Suppressor macrophage (primary cell): ENCODE measurements around the gene C3.
"Not testable (repeated sequence)": the region's sequence is repeated elsewhere in the genome, so short reads cannot be mapped to it uniquely, and the experiment has no call there.

Experiments used
- DNase-seq, 4 experiments: peaks; one replicate each; pipeline ENCODE4 v3.0.0-alpha.2; 2020 to 2022
- total RNA-seq, 17 experiments: gene quantifications; one replicate each; lab custom pipeline; 2026; ENCODE audit warnings: mixed read lengths in 6 of 17, inconsistent platforms in 3 of 17; lab: John Stamatoyannopoulos, UW

The C3 gene
- total RNA-seq = 17.1 to 59.2 (median 32.1) reads per million in 17 experiments

GRCh38 chr19:6720369-6721137 lies at the start of gene C3:
TSS of gene C3 (minus strand) at chr19:6720650. CDS start at chr19:6720589, 61 bp downstream.
- DNase-seq = peak; percentile 62 to 74 (median 68)

- peak; percentile 33 to 68 (median 54) for DNase-seq
These were observed 48.7 kb upstream of the C3 start for GRCh38 chr19:6769006-6769619.

DNA sequence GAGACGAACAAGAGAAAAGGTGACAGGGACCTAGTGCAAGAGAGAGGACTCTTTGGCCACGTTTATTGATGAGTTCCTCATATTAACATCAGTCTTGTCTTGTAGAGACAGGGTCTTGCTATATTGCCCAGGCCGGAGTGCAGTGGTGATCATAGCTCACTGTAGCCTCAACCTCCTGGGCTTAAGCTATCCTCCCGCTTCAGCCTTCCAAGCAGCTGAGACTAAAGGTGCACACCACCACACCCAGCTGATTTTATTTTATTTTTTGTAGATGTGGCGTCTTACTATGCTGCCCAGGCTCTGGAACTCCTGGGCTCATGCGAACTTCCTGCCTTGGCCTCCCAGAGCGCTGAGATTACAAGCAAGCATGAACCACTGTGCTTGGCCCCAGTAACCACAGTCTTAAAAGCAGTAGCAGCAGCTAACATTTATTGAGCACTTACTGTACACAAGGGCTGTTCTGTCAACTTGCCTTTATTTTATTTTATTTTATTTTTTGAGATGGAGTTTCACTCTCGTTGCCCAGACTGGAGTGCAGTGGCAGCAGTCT lies 47.9 kb upstream of the C3 start:
- DNase-seq = no peak

- peak; percentile 63 to 80 (median 75) for DNase-seq
These were observed 47.1 kb upstream of the C3 start, which contains the start of gene SH2D3A for GRCh38 chr19:6767357-6768235. TSS of gene SH2D3A (minus strand) at chr19:6767435. CDS start at chr19:6763748, 3,687 bp downstream.

GRCh38 chr19:6767081-6767356 lies 46.6 kb upstream of the C3 start:
- DNase-seq = no peak

- no peak for DNase-seq
These were observed 46.1 kb upstream of the C3 start for GRCh38 chr19:6766357-6767080.

DNA sequence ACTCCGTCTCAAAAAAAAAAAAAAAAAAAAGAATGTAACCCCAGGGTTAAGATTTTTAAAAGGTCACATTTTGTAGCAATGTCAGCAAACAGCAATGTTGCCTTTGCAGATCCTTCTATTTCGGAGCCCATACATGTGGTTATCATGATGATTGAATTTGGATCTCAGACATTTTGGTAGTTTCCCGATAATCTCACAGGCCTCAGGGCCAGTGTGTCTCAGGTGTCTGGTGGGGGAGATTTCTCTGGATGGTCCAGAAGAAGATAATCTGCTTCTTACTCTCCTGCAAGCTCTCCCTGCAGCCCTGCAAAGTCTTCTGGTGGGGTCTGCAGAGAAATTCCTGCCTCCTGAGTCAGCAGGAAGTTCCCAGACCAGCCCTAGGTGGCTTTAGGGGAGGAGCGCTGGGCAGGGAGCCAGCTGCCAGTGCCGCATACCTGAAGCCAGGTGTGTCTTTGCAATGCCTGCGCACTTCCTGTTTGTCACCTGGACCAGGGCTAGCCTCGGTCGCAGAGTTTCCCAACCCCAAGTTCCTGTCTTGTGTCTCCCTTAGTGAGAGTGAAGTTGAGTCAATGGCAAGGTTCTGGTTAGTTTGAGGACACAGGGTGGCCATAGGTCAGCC lies 45.4 kb upstream of the C3 start:
- no peak for DNase-seq

- DNase-seq = not testable (repeated sequence)
These were observed 41.9 kb upstream of the C3 start for GRCh38 chr19:6762253-6762797.

- DNase-seq = peak in 1 of 4 experiments; percentile 23
These were observed 40.7 kb upstream of the C3 start for GRCh38 chr19:6761053-6761676.

DNA sequence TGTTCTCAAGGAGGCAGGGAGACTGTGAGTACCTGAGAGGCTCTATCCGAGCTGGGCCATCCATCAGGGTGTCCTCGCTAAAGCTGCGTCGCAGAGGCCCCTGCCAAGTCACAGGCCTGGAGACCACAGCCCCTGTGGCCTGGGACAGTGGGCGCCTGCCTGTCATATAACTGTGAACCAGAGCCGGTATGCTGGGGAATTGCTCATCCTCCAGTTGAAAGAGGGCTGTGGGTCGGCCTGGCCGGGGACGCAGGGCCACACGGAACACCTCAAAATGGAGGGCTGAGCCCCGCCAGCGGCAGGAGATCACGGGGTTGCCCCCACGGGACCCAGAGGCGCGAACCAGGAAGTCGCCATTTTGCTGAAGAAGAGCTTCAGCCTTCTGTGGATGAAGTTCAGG lies 40.2 kb upstream of the C3 start:
- no peak for DNase-seq

DNA sequence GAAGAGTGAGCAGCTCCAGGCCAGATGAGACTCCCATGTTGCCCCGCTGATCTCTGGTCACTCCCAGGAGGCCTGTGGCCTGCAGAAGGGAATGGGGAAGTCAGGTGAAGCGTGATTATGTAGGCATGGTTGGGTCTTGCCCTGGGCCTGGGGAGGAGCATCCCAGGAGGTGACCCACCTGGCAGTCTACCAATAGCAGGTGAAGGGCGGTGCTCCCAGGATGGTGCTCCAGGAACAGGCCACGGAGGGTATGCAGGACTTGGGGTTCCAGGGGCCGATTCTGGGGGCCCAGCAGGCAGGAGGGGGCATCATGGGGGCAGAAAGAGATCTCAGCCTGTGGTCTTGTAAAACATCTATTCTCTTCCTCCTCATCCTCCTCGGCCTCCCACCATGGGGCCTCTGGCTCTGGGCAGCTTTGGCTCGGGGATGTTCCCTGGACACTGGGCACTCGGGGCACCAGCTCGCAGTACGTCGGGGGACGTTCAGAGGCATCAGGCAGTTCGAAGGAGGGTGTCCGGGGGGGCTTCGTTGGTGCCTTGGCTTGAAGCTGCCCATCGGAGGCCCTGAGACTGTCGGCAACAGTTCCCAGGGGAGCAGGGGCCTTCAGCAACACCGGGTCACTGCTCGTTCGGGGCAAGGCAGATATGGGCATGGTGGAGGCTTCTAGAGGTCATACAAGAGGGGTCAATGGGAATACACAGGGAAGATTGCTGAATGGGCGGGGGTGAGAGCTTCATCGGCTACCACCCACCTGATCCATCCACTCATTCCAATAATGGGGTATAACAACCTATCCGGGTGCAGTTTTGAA lies 34.4 kb upstream of the C3 start:
- DNase-seq = no peak

DNA sequence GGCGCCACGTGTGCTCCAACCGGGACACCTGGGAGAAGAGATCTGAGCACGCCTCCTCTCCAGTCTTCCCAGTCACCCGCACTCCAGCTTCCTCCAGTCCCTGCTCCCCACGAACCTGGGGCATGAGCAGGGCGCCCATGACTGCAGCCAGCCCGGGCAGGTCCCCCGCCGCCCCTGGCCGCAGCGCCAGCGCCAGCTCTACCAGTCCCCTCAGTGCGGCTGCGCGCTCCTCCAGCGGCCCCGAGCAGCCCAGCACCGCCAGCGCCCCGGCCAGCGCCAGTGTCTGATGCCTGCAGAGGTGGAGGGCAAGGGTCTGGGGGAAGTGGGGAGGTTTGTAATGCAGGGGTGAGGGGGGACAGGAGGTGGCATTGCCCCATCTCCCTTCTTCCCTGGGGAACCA lies 33.7 kb upstream of the C3 start:
- no peak for DNase-seq

DNA sequence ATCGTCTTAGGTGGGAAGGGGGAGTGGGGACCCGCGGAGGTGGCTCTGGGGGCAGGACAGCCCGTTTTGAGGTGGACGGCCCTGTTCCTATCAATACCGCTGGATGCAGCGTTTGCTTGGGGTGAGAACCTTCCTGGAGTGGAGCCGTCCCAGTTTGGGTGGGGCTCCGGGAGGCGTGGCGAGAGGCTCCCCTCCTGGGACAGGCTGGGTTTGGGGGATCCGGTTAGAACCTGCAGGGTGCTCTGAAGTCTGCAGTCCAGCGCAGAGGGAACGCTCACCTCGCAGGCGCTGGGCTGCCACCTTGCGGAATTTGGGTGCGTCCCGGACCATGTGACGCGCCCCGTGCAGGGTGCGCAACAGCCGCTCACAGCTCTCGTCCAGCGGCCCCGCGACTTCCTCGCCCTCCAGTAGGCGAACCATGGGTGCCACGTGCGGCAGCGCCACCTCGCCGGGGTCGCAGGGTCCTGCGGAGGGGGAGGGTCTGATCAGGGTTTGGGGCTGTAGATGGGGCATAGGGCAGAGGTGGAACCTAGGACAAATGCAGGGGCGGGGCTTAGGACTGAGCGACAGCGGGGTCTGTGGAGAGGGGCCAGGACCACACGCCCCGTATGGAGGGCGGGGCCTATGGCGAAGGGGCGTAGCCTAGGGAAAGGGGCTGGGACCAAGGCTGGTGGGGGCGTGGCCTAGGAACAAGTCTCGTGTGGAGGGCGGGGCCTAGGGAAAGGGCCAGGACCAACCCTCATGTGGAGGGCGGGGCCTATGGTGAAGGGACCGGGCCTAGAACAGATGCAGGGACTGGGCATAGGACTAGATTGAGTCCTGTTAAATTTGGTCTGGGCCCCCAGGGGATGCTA lies 33.0 kb upstream of the C3 start:
- peak; percentile 80 to 92 (median 88) for DNase-seq

- DNase-seq = no peak
These were observed 32.1 kb upstream of the C3 start for GRCh38 chr19:6752256-6753177.

DNA sequence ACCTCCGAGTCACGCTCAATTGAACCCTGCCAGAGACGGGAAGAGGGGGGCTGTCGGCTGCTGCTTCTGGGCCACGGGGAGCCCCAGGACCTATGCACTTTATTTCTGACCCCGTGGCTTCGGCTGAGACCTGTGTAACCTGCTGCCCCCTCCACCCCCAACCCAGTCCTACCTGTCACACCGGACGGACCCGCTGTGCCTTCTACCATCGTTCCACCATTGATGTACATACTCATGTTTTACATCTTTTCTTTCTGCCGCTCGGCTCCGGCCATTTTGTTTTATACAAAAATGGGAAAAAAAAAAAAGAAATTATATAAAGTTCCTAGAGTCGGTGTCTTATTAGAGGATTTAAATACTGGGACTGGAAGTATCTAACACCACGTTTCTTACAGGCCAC lies 30.7 kb upstream of the C3 start:
- DNase-seq = no peak

GRCh38 chr19:6750062-6750461 lies 29.6 kb upstream of the C3 start:
- no peak for DNase-seq

DNA sequence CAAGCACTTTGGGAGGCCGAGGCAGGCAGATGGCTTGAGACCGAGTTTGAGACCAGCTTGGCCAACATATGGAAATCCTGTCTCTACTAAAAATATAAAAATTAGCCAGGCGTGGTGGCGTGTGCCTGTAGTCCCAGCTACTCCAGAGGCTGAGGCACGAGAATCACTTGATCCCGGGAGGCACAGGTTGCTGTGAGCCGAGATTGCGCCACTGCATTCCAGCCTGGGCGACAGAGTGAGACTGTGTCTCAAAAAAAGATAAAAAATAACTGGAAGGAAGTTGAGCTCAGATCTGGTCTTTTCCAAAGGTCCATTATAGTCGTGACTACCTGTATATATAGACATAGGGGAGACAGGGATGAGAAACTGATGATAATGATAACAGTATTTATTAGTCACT lies 28.1 kb upstream of the C3 start:
- DNase-seq = not testable (repeated sequence)

DNA sequence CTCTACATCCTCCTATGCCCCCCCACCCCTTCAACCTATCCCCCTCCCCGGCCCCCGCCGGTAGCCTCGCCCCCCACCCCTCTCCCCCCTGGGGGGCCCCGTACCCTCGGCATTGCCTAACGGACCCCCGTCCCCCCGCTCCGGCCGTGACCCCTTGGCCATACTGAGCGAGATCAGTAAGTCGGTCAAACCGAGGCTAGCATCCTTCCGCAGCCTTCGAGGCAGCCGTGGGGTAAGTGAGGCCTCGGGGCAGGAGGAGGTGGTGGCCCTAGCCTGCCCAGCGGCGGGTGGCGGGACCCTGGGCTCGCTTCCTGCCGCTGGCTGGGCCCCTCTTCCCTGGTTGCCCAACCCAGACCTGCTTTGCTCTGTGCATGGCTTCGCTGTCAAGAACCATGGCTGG lies 25.5 kb upstream of the C3 start:
- no peak for DNase-seq
